Vagina (tissue), 2 donors: ENCODE results near the gene SNAP91.

Experiments
- CTCF ChIP-seq, 3 experiments: fragments of 450-650 bp in 2 of 3; fragments of 200-600 bp in 1 of 3; sonication (generic) in 1 of 3; IDR thresholded peaks; one replicate each; pipeline ENCODE4 v1.5.1; 2017 to 2019; ENCODE audit warnings: antibody characterized with exemption in 3 of 3, mild to moderate bottlenecking in 2 of 3, moderate library complexity in 2 of 3
- POLR2A ChIP-seq, 2 donors: fragments of 450-650 bp; IDR thresholded peaks; one replicate each; pipeline ENCODE4 v1.6.1; 2017; ENCODE audit warnings: antibody characterized with exemption in 2 of 2, mild to moderate bottlenecking in 2 of 2, moderate library complexity in 2 of 2

DNA sequence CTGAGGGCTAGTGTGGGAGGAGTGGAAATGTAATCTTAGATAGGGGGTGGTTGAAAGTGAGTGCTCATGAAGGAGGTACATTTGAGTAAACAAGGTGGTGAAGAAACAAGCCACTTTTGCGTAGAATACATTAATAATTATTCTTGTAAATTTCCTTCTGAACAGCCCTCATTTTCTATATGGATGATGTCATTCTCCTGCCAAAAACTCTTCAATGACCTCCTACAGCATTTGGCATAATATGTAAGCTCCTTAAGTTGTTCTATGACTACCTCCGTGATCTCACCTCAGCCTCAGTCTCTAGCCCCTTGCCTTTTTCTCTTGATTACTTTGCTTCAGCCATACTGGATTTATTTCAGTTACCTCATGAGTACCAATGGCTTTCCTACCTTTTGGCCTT is 14.0 kb upstream of the SNAP91 start:
- no peak for TF ChIP-seq CTCF (IDR thresholded peaks at IDR 0.05)
- TF ChIP-seq POLR2A (IDR thresholded peaks at IDR 0.05), result no peak
